Measurements from ENCODE around the gene ERG28. TPM values are rescaled to one million over a fixed set of nuclear protein-coding genes. Genes with fewer than 3 reads are reported as not detected.

ERG28 gene, protein sequence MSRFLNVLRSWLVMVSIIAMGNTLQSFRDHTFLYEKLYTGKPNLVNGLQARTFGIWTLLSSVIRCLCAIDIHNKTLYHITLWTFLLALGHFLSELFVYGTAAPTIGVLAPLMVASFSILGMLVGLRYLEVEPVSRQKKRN
- 75.1 TPM for polyA plus RNA-seq (2013, experiment 1 of 2)
- polyA plus RNA-seq (2013, experiment 2 of 2) = 73.5 TPM

DNA sequence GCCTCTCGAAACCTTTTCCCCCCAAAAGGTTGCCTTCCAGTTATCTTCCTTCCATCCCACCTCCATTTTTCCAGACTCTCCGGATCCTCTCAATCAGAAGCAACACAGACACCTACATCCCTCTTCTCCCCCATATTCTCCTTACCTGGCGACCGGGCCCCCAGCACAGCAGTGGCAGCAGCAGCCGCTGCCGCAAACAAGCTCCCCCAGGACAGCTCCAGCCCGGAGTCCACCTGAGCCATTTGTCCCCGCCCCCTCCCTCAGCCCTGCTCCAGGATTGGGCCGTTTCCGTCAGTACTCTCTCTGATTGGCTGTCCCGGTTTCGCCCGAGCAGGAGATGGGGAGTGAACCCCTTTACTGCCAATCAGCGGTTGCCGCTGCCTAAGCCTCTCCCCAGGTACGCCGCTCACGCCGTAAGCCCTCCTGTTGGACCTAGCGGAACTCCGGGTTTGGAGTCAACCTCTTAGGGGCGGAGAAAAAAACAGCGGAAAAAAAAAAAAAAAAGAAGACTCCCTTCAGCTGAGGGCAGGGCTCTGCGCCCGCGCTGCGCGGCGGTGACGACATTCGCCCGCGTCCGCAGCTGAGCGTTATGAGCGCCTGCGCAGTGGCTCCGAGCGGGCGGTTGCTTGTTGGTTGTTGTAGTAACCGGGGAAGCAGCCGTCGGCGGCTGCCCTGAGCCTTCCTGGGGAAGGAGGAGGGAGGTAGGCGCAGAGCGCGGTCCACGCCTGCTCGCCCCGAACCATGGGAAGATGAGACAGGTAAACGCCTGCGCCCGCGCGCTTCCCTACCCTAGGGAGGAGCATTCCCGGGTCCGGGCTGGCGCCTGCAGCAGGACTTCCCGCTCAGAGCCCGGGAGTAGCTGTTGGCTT lies at the start of gene ERG28, which contains the start of gene TTLL5:
Gene ERG28 (minus strand): TSS at position 247 of the 869 bp plus-strand sequence. CDS start 3,374 bp downstream, outside the sequence.
Gene TTLL5 (plus strand): TSS at position 617 of the 869 bp plus-strand sequence. CDS start 1,904 bp downstream, outside the sequence.
- Histone ChIP-seq H3K79me2 (ENCODE audit: control insufficient read depth, insufficient read depth, low read length) (peaks cover 18% of the 10 kb centered on the region), H2BK120ac (ENCODE audit: low read depth, low read length) (peak within 1 kb of the TSS; percentile 19), H4K5ac (ENCODE audit: low read length) (no peak within 1 kb of the TSS), H3K79me1 (ENCODE audit: low read length) (peaks cover 13% of the 10 kb centered on the region), H3K18ac (ENCODE audit: low read length) (peak within 1 kb of the TSS; percentile 43), H3K9ac (ENCODE audit: low read length) (peak within 1 kb of the TSS; percentile 91), H2BK5ac (ENCODE audit: low read length) (peak within 1 kb of the TSS; percentile 59), H3K56ac (ENCODE audit: low read length) (peak within 1 kb of the TSS; percentile 94), H3K4me2 (ENCODE audit: low read length) (peak within 1 kb of the TSS; percentile 54), H2BK15ac (replicated peaks; ENCODE audit: low read depth) (no peak within 1 kb of the TSS), H3K23ac (ENCODE audit: low read length) (no peak within 1 kb of the TSS), H3K27me3 (ENCODE audit: insufficient read depth, low read length, poor library complexity) (no peaks in the 10 kb centered on the region), H4K8ac (ENCODE audit: low read depth, low read length) (no peak within 1 kb of the TSS), H3K4me3 (ENCODE audit: low read length) (peak within 1 kb of the TSS; percentile 94), H3K27ac (ENCODE audit: low read depth, low read length) (peak within 1 kb of the TSS; percentile 91), H3K36me3 (ENCODE audit: control insufficient read depth, insufficient read depth, low read length) (no peaks in the 10 kb centered on the region), H3K4ac (ENCODE audit: low read depth, low read length) (peak within 1 kb of the TSS; percentile 41), H2AK5ac (ENCODE audit: low read length) (peak within 1 kb of the TSS; percentile 37), H3K4me1 (ENCODE audit: control insufficient read depth, low read depth, low read length) (no peaks in the 10 kb centered on the region)
- DNase-seq = peak; percentile 100
- no CpG with 5 or more reads among the region's 60 CpGs for WGBS (ENCODE audit: extremely low coverage, insufficient coverage, low lambda C conversion rate)

- no CpG with 5 or more reads among the region's 10 CpGs for WGBS (ENCODE audit: extremely low coverage, insufficient coverage, low lambda C conversion rate)
- H3K23ac ChIP-seq (ENCODE audit: low read length) = no peak overlapping the region
- H3K56ac ChIP-seq (ENCODE audit: low read length) = no peak overlapping the region
- no peak overlapping the region for H3K18ac ChIP-seq (ENCODE audit: low read length)
- no peak overlapping the region for H2BK120ac ChIP-seq (ENCODE audit: low read depth, low read length)
- no peak overlapping the region for H4K8ac ChIP-seq (ENCODE audit: low read depth, low read length)
- no peak overlapping the region for H2BK5ac ChIP-seq (ENCODE audit: low read length)
- no peak overlapping the region for H2AK5ac ChIP-seq (ENCODE audit: low read length)
- H3K4me1 ChIP-seq (ENCODE audit: control insufficient read depth, low read depth, low read length) = peaks cover 5% of the 10 kb centered on the region
- H3K79me2 ChIP-seq (ENCODE audit: control insufficient read depth, insufficient read depth, low read length) = no peaks in the 10 kb centered on the region
- no peak overlapping the region for H2BK15ac ChIP-seq (replicated peaks; ENCODE audit: low read depth)
- no peaks in the 10 kb centered on the region for H3K27me3 ChIP-seq (ENCODE audit: insufficient read depth, low read length, poor library complexity)
- H3K4ac ChIP-seq (ENCODE audit: low read depth, low read length) = no peak overlapping the region
- H3K4me3 ChIP-seq (ENCODE audit: low read length) = no peak overlapping the region
- no peaks in the 10 kb centered on the region for H3K36me3 ChIP-seq (ENCODE audit: control insufficient read depth, insufficient read depth, low read length)
- no peaks in the 10 kb centered on the region for H3K79me1 ChIP-seq (ENCODE audit: low read length)
- no peak overlapping the region for H4K5ac ChIP-seq (ENCODE audit: low read length)
- peak; percentile 85 for DNase-seq
- no peak overlapping the region for H3K9ac ChIP-seq (ENCODE audit: low read length)
- H3K27ac ChIP-seq (ENCODE audit: low read depth, low read length) = no peak overlapping the region
- no peak overlapping the region for H3K4me2 ChIP-seq (ENCODE audit: low read length)
These were observed 48.6 kb upstream of the ERG28 start for GRCh38 chr14:75709207-75709812.

- H4K8ac ChIP-seq (ENCODE audit: low read depth, low read length) = no peak overlapping the region
- no peak overlapping the region for H3K27ac ChIP-seq (ENCODE audit: low read depth, low read length)
- H3K4me3 ChIP-seq (ENCODE audit: low read length) = no peak overlapping the region
- no peak overlapping the region for H3K4me2 ChIP-seq (ENCODE audit: low read length)
- H4K5ac ChIP-seq (ENCODE audit: low read length) = no peak overlapping the region
- no CpG with 5 or more reads among the region's 3 CpGs for WGBS (ENCODE audit: extremely low coverage, insufficient coverage, low lambda C conversion rate)
- H3K56ac ChIP-seq (ENCODE audit: low read length) = no peak overlapping the region
- peaks cover 6% of the 10 kb centered on the region for H3K4me1 ChIP-seq (ENCODE audit: control insufficient read depth, low read depth, low read length)
- H3K79me1 ChIP-seq (ENCODE audit: low read length) = no peaks in the 10 kb centered on the region
- no peak overlapping the region for H3K18ac ChIP-seq (ENCODE audit: low read length)
- H2BK15ac ChIP-seq (replicated peaks; ENCODE audit: low read depth) = no peak overlapping the region
- no peak overlapping the region for H3K4ac ChIP-seq (ENCODE audit: low read depth, low read length)
- no peak overlapping the region for H2AK5ac ChIP-seq (ENCODE audit: low read length)
- no peaks in the 10 kb centered on the region for H3K79me2 ChIP-seq (ENCODE audit: control insufficient read depth, insufficient read depth, low read length)
- H3K36me3 ChIP-seq (ENCODE audit: control insufficient read depth, insufficient read depth, low read length) = no peaks in the 10 kb centered on the region
- peak; percentile 21 for DNase-seq
- H2BK5ac ChIP-seq (ENCODE audit: low read length) = no peak overlapping the region
- H2BK120ac ChIP-seq (ENCODE audit: low read depth, low read length) = no peak overlapping the region
- no peak overlapping the region for H3K23ac ChIP-seq (ENCODE audit: low read length)
- no peak overlapping the region for H3K9ac ChIP-seq (ENCODE audit: low read length)
- no peaks in the 10 kb centered on the region for H3K27me3 ChIP-seq (ENCODE audit: insufficient read depth, low read length, poor library complexity)
These were observed 44.3 kb upstream of the ERG28 start for GRCh38 chr14:75705014-75705413.

DNA sequence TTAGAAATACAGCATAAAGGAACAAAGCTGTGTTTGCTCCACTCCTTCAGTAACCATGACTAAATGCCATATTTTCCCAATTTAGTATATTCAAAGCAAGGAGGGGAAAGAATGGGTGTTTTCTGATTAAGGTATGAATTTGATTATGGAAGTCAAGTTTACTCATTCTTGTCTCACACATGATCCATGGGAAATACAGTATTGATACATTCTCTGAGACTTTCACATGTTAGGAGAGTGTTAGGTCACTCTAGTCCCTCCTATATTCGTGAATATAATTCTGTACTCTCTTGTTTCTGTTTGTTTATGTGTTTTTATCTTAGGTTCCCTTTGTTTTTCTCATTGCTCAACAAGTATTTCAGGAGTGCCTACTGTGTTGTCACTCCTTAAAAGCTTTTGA lies 42.8 kb upstream of the ERG28 start:
- H3K36me3 ChIP-seq (ENCODE audit: control insufficient read depth, insufficient read depth, low read length) = peaks cover 2% of the 10 kb centered on the region
- DNase-seq = no peak
- no peak overlapping the region for H3K9ac ChIP-seq (ENCODE audit: low read length)
- no peak overlapping the region for H3K4ac ChIP-seq (ENCODE audit: low read depth, low read length)
- no CpG with 5 or more reads among the region's 1 CpG for WGBS (ENCODE audit: extremely low coverage, insufficient coverage, low lambda C conversion rate)
- H3K4me2 ChIP-seq (ENCODE audit: low read length) = no peak overlapping the region
- no peaks in the 10 kb centered on the region for H3K79me1 ChIP-seq (ENCODE audit: low read length)
- no peak overlapping the region for H2BK15ac ChIP-seq (replicated peaks; ENCODE audit: low read depth)
- no peak overlapping the region for H3K18ac ChIP-seq (ENCODE audit: low read length)
- no peak overlapping the region for H3K56ac ChIP-seq (ENCODE audit: low read length)
- H3K4me1 ChIP-seq (ENCODE audit: control insufficient read depth, low read depth, low read length) = peaks cover 6% of the 10 kb centered on the region
- no peaks in the 10 kb centered on the region for H3K79me2 ChIP-seq (ENCODE audit: control insufficient read depth, insufficient read depth, low read length)
- H4K5ac ChIP-seq (ENCODE audit: low read length) = no peak overlapping the region
- H4K8ac ChIP-seq (ENCODE audit: low read depth, low read length) = no peak overlapping the region
- H3K27me3 ChIP-seq (ENCODE audit: insufficient read depth, low read length, poor library complexity) = no peaks in the 10 kb centered on the region
- no peak overlapping the region for H3K23ac ChIP-seq (ENCODE audit: low read length)
- H2BK120ac ChIP-seq (ENCODE audit: low read depth, low read length) = no peak overlapping the region
- H3K27ac ChIP-seq (ENCODE audit: low read depth, low read length) = peak overlapping the region; percentile 2
- no peak overlapping the region for H3K4me3 ChIP-seq (ENCODE audit: low read length)
- H2AK5ac ChIP-seq (ENCODE audit: low read length) = no peak overlapping the region
- no peak overlapping the region for H2BK5ac ChIP-seq (ENCODE audit: low read length)

DNA sequence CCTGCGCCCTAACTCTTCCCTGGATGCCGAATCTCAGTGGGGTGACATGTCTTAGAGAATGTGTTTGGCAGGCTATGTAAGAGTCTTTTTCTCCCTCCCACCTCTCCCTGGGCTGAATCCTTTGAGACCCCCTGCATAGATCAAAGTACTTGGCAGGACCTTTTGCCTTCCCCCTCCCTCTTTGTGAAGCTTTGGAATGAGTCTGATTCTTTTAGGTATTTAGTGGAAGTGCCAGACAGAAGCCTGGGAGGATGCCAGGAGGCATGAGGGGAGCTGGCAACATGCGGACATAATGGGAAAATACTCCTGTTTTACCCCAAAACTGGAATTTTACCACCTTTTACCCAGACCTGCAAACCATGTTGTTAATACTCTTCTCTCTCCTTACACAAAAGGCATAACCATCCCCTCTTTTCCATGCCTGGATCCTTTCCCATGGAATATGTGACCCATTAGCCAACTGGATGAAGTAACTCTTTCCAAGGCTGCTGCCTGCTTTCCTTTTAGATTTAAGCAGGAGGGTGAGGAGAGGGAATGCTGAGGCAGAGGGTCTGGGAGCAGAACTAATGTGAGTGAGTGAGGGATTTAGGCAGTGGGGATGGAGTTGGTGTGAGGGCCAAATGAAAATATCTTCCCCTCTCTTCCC lies 42.1 kb upstream of the ERG28 start:
- WGBS (ENCODE audit: extremely low coverage, insufficient coverage, low lambda C conversion rate) = no CpG with 5 or more reads among the region's 3 CpGs
- peak overlapping the region; percentile 2 for H3K27ac ChIP-seq (ENCODE audit: low read depth, low read length)
- no peak overlapping the region for H2BK15ac ChIP-seq (replicated peaks; ENCODE audit: low read depth)
- peak; percentile 92 for DNase-seq
- no peak overlapping the region for H3K23ac ChIP-seq (ENCODE audit: low read length)
- no peak overlapping the region for H3K4ac ChIP-seq (ENCODE audit: low read depth, low read length)
- H3K56ac ChIP-seq (ENCODE audit: low read length) = peak overlapping the region; percentile 51
- H3K4me3 ChIP-seq (ENCODE audit: low read length) = no peak overlapping the region
- no peaks in the 10 kb centered on the region for H3K27me3 ChIP-seq (ENCODE audit: insufficient read depth, low read length, poor library complexity)
- peaks cover 6% of the 10 kb centered on the region for H3K4me1 ChIP-seq (ENCODE audit: control insufficient read depth, low read depth, low read length)
- H2BK120ac ChIP-seq (ENCODE audit: low read depth, low read length) = no peak overlapping the region
- H4K8ac ChIP-seq (ENCODE audit: low read depth, low read length) = no peak overlapping the region
- H3K36me3 ChIP-seq (ENCODE audit: control insufficient read depth, insufficient read depth, low read length) = peaks cover 2% of the 10 kb centered on the region
- H2AK5ac ChIP-seq (ENCODE audit: low read length) = no peak overlapping the region
- no peaks in the 10 kb centered on the region for H3K79me2 ChIP-seq (ENCODE audit: control insufficient read depth, insufficient read depth, low read length)
- H3K4me2 ChIP-seq (ENCODE audit: low read length) = no peak overlapping the region
- no peak overlapping the region for H3K18ac ChIP-seq (ENCODE audit: low read length)
- no peak overlapping the region for H3K9ac ChIP-seq (ENCODE audit: low read length)
- peak overlapping the region; percentile 19 for H2BK5ac ChIP-seq (ENCODE audit: low read length)
- no peak overlapping the region for H4K5ac ChIP-seq (ENCODE audit: low read length)
- H3K79me1 ChIP-seq (ENCODE audit: low read length) = no peaks in the 10 kb centered on the region

Data from mesendoderm (in vitro differentiated cells).